ENCODE measurements around the gene CFAP46.

CFAP46 gene

GRCh38 chr10:132942101-132943057, at the start of gene CFAP46:
TSS of gene CFAP46 (minus strand) at chr10:132942570. CDS start at chr10:132942484, 86 bp downstream.
- peak; percentile 31 for DNase-seq

DNA sequence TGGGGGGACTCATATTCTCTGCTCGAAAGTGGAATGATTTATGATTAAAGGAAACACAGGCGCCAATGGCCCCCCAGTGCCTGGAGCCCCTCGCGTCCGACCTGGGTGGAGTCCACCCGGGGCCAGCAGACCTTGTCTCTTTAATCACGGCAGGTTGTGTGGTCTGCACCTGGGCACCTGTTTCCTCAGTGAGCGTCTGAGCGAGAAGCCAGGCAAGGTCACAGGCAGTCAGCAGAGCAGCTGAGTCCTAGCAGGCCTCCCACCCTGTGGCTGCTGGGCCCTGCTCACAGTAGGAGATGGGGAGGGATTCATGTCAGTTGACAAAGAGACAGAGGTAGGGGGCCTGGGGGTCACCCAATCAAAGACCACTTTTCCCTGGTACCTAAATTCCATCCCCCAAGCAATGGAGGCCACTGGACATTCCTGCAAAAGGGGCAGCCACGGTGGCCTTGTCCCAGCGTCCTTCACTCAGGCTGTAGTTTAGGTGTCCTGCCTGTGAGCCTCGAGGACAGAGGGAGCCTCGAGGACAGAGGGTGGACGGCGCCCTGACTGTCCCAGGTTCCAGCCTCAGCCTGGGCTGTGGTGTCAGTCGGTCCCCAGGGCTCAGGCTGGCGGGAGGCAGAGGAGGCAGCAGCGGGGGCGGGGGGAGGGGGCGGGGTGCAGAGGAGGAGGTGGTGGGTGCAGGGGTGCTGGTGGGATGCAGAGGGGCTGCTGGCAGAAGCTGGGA, 49.5 kb upstream of the CFAP46 start:
- no peak for DNase-seq

DNA sequence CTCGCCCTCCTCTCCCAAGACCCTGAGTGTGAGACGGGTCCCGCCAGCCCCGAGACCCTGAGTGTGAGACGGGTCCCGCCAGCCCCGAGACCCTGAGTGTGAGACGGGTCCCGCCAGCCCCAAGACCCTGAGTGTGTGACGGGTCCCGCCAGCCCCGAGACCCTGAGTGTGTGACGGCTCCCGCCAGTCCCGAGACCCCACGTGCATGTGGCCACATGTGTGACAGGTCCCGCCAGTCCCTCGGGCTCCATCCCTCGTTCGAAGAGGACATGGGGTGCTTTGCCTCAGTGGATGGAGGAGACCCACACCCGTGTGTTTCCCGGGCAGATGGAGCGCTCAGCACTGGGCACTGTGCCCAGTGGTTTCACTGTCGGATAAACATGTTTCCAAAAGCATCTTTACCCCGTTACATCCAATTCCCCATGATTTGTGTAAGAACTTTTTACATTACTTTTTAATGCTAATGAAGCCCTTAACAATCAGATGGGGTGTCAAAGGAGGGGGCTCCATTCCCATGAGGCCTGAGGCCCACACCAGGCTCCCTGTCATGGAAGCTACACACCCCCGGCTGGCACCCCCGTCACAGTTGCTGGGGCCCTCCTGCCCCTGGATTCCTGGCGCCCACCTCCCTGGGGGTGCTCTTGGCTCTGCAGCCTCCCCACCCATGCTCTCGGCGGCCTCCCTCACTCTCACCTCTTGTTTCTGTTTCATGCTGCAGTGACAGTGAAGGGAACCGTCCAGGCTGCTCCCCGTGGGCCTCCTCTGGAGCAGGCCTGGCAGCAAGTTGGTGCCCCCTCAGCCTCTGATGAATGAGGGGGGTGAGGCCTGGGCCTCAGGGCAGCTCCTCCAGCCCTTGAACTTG, 48.5 kb upstream of the CFAP46 start:
- DNase-seq = no peak

DNA sequence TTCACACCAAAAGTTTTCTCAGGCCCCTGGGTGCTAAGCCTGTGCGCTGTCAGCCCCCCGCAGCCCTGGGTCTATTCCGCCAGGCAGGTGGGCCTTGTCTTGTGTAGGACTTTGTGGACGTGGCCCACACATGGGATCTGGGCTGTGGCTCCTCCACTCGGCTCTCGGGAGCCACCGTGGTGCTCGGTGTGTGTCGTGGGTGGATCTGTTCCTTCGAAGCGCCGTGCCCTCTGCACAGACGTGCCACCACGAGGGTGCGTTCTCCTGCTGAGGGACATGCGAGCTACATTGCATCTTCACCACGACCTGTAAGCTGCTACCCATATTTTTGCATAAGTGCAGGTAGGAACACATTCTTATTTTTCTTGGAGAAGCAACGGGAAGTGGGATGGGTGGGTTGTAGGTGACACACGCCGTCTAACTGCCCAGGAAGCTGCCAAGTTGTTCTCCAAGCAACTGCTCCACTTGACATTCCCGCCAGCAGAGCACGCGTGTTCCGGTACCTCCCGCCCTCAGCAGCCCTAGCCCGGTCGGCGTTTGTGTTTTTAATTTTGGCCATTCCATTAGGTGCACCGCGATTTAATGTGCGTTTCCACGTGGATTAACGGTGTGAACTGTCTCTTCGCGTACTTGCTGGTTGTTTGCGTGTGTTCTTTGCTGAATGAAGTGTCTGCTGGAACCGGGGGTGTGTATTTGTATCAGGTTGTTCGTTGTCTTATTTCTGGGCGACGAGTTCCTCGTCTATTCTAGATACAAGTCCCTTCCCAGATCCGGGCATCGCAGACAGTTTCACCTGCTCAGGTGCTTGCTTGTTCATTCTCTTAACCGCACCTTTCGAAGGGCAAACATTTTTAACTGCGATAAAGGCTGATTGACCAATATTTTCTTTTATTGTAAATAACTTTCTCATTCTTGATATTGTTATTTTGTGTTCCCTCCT, 47.4 kb upstream of the CFAP46 start:
- DNase-seq = no peak

GRCh38 chr10:132988988-132989387, 46.6 kb upstream of the CFAP46 start:
- no peak for DNase-seq

DNA sequence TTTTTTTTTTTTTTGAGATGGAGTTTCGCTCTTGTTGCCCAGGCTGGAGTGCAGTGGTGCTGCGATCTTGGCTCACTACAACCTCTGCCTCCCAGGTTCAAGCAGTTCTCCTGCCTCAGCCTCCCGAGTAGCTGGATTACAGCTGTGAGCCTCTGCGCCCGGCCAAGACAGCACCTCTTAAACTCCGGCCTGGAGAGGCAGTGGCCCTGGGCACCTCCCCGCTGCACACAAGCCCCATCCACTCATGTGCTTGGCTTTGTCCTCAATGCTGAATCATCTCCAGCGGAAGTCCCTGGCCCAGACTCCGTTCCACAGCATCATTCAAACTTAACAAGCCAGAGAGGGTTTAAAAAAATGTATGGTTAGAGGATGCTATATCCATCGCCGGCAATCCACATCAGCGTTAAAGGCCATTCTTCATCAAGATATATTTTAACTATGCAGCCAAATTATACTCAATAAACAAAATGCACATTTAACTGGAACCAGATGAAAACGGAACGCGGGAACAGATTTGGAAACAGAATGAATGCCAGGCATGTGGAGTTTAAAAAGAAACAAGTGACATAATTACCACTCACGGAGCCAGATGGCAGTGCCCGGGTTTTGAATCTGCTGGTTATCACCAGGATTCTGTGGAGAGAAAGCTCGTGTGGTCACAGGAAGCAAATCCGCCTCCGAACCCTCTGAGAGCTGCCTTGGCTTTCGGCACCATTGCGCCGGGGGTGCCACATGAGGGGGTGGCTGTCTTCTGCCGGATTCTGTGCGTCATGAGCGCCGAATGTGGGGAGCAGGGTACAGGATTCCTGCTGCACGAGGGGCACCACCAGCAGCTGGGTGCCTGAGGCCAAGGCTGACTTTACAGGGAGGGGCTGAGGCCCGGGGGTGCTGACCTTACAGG, 45.6 kb upstream of the CFAP46 start:
- DNase-seq = peak; percentile 63

DNA sequence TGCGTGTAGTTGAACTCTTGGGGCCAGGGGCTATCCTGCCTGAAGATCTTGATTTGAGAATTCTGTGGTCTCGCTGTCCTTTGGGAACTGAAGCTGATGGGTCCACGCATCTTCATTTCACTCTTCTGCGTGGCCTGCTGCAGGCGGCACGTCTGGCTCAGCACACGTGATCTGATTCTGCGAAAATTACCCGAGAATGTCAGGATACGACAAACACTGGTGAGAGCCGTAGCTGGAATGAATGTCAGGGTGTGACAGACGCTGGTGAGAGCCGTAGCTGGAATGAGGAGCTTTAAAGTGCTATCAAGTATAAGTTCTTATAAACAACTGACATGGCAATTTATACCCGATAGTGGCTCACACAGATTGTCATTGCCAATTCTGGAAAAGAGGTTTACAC, 44.6 kb upstream of the CFAP46 start:
- no peak for DNase-seq

DNA sequence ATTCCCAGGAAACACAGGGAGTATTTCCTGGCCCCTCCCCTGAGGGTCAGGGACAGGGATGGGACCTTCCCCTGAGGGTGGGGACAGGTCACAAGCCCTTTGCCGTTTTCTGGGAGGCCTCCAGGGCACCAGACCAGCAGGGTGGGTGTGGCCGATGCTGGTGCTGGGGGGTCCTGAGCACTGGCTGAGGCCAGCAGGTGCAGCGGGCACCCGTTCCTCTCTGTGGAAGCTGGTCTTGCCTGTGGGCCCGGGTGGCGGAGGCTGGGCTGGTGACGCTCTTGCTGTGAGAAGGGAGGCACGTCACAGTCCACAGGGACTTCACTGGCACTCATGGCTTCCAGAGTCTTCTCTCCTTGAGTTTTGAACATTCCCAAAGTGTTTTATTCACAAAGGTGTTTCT, 44.2 kb upstream of the CFAP46 start:
- DNase-seq = no peak

DNA sequence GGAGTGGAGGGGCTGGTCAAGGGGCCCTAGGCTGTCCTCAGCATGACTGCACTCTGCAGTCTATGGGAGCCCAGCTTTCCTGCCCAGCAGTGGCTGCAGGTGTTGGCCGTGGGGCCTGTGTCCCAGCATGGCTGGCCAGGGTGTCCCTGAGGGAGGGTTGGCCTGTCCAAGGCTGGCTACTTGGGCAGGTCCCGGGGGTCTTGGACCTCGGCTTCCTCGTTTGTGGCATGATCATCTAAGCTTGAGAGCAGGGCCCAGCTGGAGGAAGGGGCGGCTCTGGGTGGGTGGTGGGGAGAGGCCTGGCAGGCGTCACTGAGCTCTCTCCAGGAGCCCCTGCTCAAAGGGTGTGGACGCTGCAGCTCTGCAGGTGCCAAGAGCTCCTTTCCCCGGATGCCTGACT, 43.7 kb upstream of the CFAP46 start:
- no peak for DNase-seq

GRCh38 chr10:132985546-132985900, 43.2 kb upstream of the CFAP46 start:
- DNase-seq = no peak

- DNase-seq = no peak
Measured at GRCh38 chr10:132984801-132985545, 42.6 kb upstream of the CFAP46 start.

DNA sequence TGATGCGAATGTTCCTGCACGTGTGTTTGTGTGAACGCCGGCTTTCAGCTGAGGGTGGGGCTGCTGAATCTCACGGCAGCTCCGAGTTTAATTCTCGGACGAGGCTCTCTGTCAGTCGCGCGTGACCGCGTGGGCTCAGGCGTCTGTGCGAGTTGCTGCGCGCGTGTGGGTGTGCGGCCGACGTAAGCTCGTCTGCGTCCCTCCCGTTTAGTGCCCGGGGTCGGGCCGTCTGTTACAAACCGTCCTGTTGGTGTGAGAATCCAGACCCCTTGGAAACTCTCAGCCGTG, 41.6 kb upstream of the CFAP46 start:
- no peak for DNase-seq

DNA sequence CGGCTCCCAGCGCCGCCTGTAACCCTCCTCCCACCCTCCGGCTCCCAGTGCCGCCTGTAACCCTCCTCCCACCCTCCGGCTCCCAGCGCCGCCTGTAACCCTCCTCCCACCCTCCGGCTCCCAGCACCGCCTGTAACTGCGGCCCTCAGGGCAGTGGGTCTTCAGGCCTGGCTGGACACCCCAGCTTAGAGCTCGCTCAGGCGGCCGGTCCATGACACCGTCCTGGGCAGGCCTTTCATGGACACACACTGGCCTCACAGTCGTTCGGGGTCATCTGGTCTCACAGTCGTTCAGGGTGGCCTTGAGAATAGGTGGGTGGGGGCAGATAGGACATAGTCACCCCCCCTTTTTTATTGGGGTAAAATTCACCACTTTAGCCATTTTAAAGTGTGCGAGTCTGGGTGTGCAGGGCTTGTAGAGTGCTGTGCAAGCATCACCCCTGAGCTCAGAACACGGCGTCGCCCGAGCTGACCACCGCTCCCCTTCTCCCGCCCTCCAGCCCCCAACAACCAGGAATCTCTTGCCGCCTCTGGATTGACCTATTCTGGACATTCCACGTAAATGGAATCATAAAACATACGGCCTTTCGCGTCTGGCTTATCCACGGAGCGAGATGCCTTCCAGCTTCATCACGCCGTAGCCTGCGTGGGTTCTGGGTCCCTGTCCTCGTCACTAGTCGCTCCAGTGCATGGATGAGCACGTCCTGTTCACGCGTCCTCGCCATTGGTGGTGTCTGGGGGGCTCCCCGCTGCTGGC, 41.1 kb upstream of the CFAP46 start:
- DNase-seq = no peak

- DNase-seq = no peak
Measured at GRCh38 chr10:132982301-132982989, 40.1 kb upstream of the CFAP46 start.

- DNase-seq = no peak
Measured at GRCh38 chr10:132981746-132982145, 39.4 kb upstream of the CFAP46 start.

DNA sequence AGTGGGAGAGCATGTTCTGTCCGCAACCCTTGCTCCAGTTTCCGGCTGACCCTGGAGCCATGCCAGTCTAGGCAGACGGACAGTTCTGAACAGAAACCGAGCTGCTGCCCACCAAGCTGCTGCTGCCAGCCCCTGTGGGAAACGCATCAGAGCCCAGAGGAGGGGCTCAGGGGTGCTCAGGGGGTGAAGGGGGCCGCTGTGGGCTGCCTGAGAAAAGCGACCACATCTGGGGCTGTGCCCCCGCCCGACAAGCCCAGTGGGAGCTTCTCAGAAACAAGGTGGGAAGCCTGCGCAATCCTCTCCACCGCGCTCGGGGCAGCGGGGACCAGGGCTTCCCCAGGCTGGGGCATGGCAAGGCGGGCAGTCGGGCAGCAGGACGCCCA, 38.8 kb upstream of the CFAP46 start:
- DNase-seq = no peak

GRCh38 chr10:132980426-132981172, 38.2 kb upstream of the CFAP46 start:
- DNase-seq = no peak
